Lung (tissue), 12 donors: ENCODE measurements around the gene MYO18B. TPM values are rescaled to one million over a fixed set of nuclear protein-coding genes. Genes with fewer than 3 reads are reported as not detected.
"Not testable (repeated sequence)": the region's sequence is repeated elsewhere in the genome, so short reads cannot be mapped to it uniquely, and the experiment has no call there.

Experiments used
- ATAC-seq: fragments of 200-7000 bp; cut with Tn5 transposase; one replicate; pipeline ENCODE4 v1.9.1; 2020; ENCODE audit warnings: moderate number of reproducible peaks; ENCODE audit not compliant: insufficient read depth, low FRiP score
- DNase-seq, 3 donors: peaks; one replicate each; pipeline ENCODE4 v3.0.0-alpha.2; 2013 to 2017
- H3K27ac ChIP-seq, 2 donors: one replicate each; pipeline ENCODE4 v1.5.1; 2013; ENCODE audit warnings: mild to moderate bottlenecking in 2 of 2, moderate library complexity in 2 of 2, control low read depth in 1 of 2, inconsistent platforms in 1 of 2, low read depth in 1 of 2, low read length in 1 of 2
- H3K27me3 ChIP-seq, 3 donors: one replicate each; pipeline ENCODE4 v1.5.1; 2013; ENCODE audit warnings: low read length in 2 of 3; ENCODE audit not compliant: control insufficient read depth in 3 of 3, insufficient read depth in 3 of 3
- H3K36me3 ChIP-seq, 4 donors: one replicate each; pipeline ENCODE4 v1.5.1; 2013; ENCODE audit warnings: low read length in 4 of 4, mild to moderate bottlenecking in 1 of 4, moderate library complexity in 1 of 4; ENCODE audit not compliant: control insufficient read depth in 4 of 4, insufficient read depth in 4 of 4
- H3K4me1 ChIP-seq, 5 donors: one replicate each; pipeline ENCODE4 v1.5.1; 2013; ENCODE audit warnings: low read length in 5 of 5, mild to moderate bottlenecking in 2 of 5, moderate library complexity in 1 of 5; ENCODE audit not compliant: control insufficient read depth in 5 of 5, insufficient read depth in 5 of 5
- H3K4me3 ChIP-seq: one replicate; pipeline ENCODE4 v1.5.1; 2013; ENCODE audit warnings: mild to moderate bottlenecking, control low read depth, moderate library complexity
- H3K9ac ChIP-seq, 2 donors: one replicate each; pipeline ENCODE4 v1.5.1; 2013; ENCODE audit warnings: low read length in 2 of 2, control low read depth in 1 of 2; ENCODE audit not compliant: insufficient read depth in 1 of 2
- H3K9me3 ChIP-seq, 4 donors: one replicate each; pipeline ENCODE4 v1.5.1; 2013; ENCODE audit warnings: low read length in 3 of 4, mild to moderate bottlenecking in 1 of 4, moderate library complexity in 1 of 4; ENCODE audit not compliant: control insufficient read depth in 4 of 4, insufficient read depth in 3 of 4
- CTCF ChIP-seq: IDR thresholded peaks from 2 replicates; pipeline ENCODE4 v1.5.1; 2012; ENCODE audit warnings: mild to moderate bottlenecking; ENCODE audit errors: control extremely low read depth, extremely low read depth
- WGBS, 2 donors: extraction: QIAGEN DNeasy Blood & Tissue Kit; methylation state at CpG; one replicate each; pipeline ENCODE4 v1.1.7; 2013; 5-methylcytosine and 5-hydroxymethylcytosine counted together
- polyA plus RNA-seq, 2 donors: library from polyadenylated mRNA; stranded (reverse); fragments of 200-250 nt; gene quantifications; one replicate each; pipeline ENCODE4 v1.2.1, GENCODE V29; 2013
- total RNA-seq, 2 donors: library from RNA; depleted of rRNA in 1 of 2; stranded (reverse); fragments of >200 nt in 1 of 2; gene quantifications; one replicate each; pipeline ENCODE4 v1.2.1, GENCODE V29; 2014 to 2021
- donor health status: control.
- donor health status: control.
- donor health status: Bipolar disorder and iron deficiency.
- donor health status: healthy.
- donor health status: DM: yes; HTN: yes; CAD: no.

MYO18B gene
- total and polyA plus RNA-seq, 4 donors = 0.02 to 0.71 (median 0.07) TPM

- Histone ChIP-seq H3K27ac (no peak overlapping the region), H3K27me3 (no peaks in the 10 kb centered on the region), H3K9me3 (no peaks in the 10 kb centered on the region), H3K4me3 (no peak overlapping the region), H3K4me1 (peaks cover 0 to 16% (median 0%) of the 10 kb centered on the region in 5 donors), H3K36me3 (peaks cover 0 to 24% (median 0%) of the 10 kb centered on the region in 4 donors), H3K9ac (no peak overlapping the region)
- ATAC-seq (no peak), DNase-seq (no peak)
- WGBS, 2 donors = 97 to 98% methylated on average over 2 of the region's 2 CpGs
- no peak for TF ChIP-seq CTCF
These were observed 37.3 kb upstream of the MYO18B start for GRCh38 chr22:25704701-25705100.

GRCh38 chr22:25706197-25706596, 35.8 kb upstream of the MYO18B start:
- Histone ChIP-seq H3K9me3 (no peaks in the 10 kb centered on the region), H3K9ac (no peak overlapping the region), H3K27ac (no peak overlapping the region), H3K4me1 (peaks cover 0 to 8% (median 0%) of the 10 kb centered on the region in 5 donors), H3K36me3 (peaks cover 0 to 23% (median 0%) of the 10 kb centered on the region in 4 donors), H3K27me3 (no peaks in the 10 kb centered on the region), H3K4me3 (no peak overlapping the region)
- DNase-seq = no peak
- 86 to 93% methylated on average over 5 of the region's 5 CpGs for WGBS, 2 donors
- no peak for ATAC-seq
- TF ChIP-seq CTCF = no peak

- peaks cover 0 to 29% (median 0%) of the 10 kb centered on the region in 4 donors for H3K36me3 ChIP-seq
These were observed 33.6 kb upstream of the MYO18B start for GRCh38 chr22:25708430-25708829.

GRCh38 chr22:25709758-25710157, 32.2 kb upstream of the MYO18B start:
- Histone ChIP-seq H3K4me3 (no peak overlapping the region), H3K9me3 (no peaks in the 10 kb centered on the region), H3K27me3 (no peaks in the 10 kb centered on the region), H3K9ac (no peak overlapping the region), H3K36me3 (peaks cover 0 to 29% (median 0%) of the 10 kb centered on the region in 4 donors), H3K4me1 (peaks cover 0 to 4% (median 0%) of the 10 kb centered on the region in 5 donors), H3K27ac (no peak overlapping the region)
- no peak for TF ChIP-seq CTCF
- DNase-seq (no peak), ATAC-seq (no peak)
- WGBS, 2 donors = 72 to 75% methylated on average over 6 of the region's 6 CpGs

More at GRCh38 chr22:25708430-25708829, 33.6 kb upstream of the MYO18B start:
- not testable (repeated sequence) for H3K9ac ChIP-seq, H3K4me3 ChIP-seq, H3K27ac ChIP-seq, H3K27me3 ChIP-seq, H3K4me1 ChIP-seq, ATAC-seq, DNase-seq, H3K9me3 ChIP-seq
- 85 to 92% methylated on average over 6 of the region's 6 CpGs for WGBS, 2 donors
